ENCODE results near the gene INAFM1. TPM values are rescaled to one million over a fixed set of nuclear protein-coding genes. Genes with fewer than 3 reads are reported as not detected.

Gene INAFM1
- total RNA-seq, 1 donor from 2014 or later = 4.8 TPM

GRCh38 chr19:47270408-47270807 is 4.3 kb upstream of the INAFM1 start:
- DNase-seq (ENCODE audit: low spot score) = no peak
- peak overlapping the region; percentile 5 for H3K27ac Mint-ChIP-seq (ENCODE audit: unreplicated experiment)
- peaks cover 11% of the 10 kb centered on the region for H3K4me1 Mint-ChIP-seq (ENCODE audit: unreplicated experiment)
- H3K27me3 Mint-ChIP-seq (ENCODE audit: unreplicated experiment) = peaks cover 15% of the 10 kb centered on the region
- H3K36me3 Mint-ChIP-seq (ENCODE audit: low read depth, unreplicated experiment) = peaks cover 33% of the 10 kb centered on the region
- H3K4me3 Mint-ChIP-seq (ENCODE audit: unreplicated experiment) = peak overlapping the region; percentile 80
- no peaks in the 10 kb centered on the region for H3K9me3 Mint-ChIP-seq (ENCODE audit: unreplicated experiment)
- no peak for TF ChIP-seq CTCF (IDR thresholded peaks at IDR 0.05; ENCODE audit: unreplicated experiment)

- peaks cover 20% of the 10 kb centered on the region for H3K27me3 Mint-ChIP-seq (ENCODE audit: unreplicated experiment)
- H3K4me3 Mint-ChIP-seq (ENCODE audit: unreplicated experiment) = peak overlapping the region; percentile 88
- H3K36me3 Mint-ChIP-seq (ENCODE audit: low read depth, unreplicated experiment) = peaks cover 22% of the 10 kb centered on the region
- TF ChIP-seq CTCF (IDR thresholded peaks at IDR 0.05; ENCODE audit: unreplicated experiment) = no peak
- peaks cover 15% of the 10 kb centered on the region for H3K4me1 Mint-ChIP-seq (ENCODE audit: unreplicated experiment)
- H3K27ac Mint-ChIP-seq (ENCODE audit: unreplicated experiment) = peak overlapping the region; percentile 45
- H3K9me3 Mint-ChIP-seq (ENCODE audit: unreplicated experiment) = no peaks in the 10 kb centered on the region
- DNase-seq (ENCODE audit: low spot score) = no peak
Observed at GRCh38 chr19:47271949-47272348, 2.7 kb upstream of the INAFM1 start.

- H3K4me1 Mint-ChIP-seq (ENCODE audit: unreplicated experiment) = peaks cover 15% of the 10 kb centered on the region
Observed at GRCh38 chr19:47272448-47273312, 2.0 kb upstream of the INAFM1 start.

GRCh38 chr19:47273313-47274070 is 1.2 kb upstream of the INAFM1 start:
- peak overlapping the region; percentile 84 for H3K27ac Mint-ChIP-seq (ENCODE audit: unreplicated experiment)
- peaks cover 17% of the 10 kb centered on the region for H3K36me3 Mint-ChIP-seq (ENCODE audit: low read depth, unreplicated experiment)
- peak overlapping the region; percentile 90 for H3K4me3 Mint-ChIP-seq (ENCODE audit: unreplicated experiment)
- peaks cover 24% of the 10 kb centered on the region for H3K27me3 Mint-ChIP-seq (ENCODE audit: unreplicated experiment)
- H3K9me3 Mint-ChIP-seq (ENCODE audit: unreplicated experiment) = no peaks in the 10 kb centered on the region
- TF ChIP-seq CTCF (IDR thresholded peaks at IDR 0.05; ENCODE audit: unreplicated experiment) = no peak
- DNase-seq (ENCODE audit: low spot score) = peak; percentile 86
- H3K4me1 Mint-ChIP-seq (ENCODE audit: unreplicated experiment) = peaks cover 15% of the 10 kb centered on the region

More at GRCh38 chr19:47272448-47273312, 2.0 kb upstream of the INAFM1 start:
- TF ChIP-seq CTCF (IDR thresholded peaks at IDR 0.05; ENCODE audit: unreplicated experiment) = no peak
- Mint-ChIP-seq H3K9me3 (ENCODE audit: unreplicated experiment) (no peaks in the 10 kb centered on the region), H3K36me3 (ENCODE audit: low read depth, unreplicated experiment) (peaks cover 19% of the 10 kb centered on the region), H3K4me3 (ENCODE audit: unreplicated experiment) (peak overlapping the region; percentile 88), H3K27ac (ENCODE audit: unreplicated experiment) (peak overlapping the region; percentile 45), H3K27me3 (ENCODE audit: unreplicated experiment) (peaks cover 22% of the 10 kb centered on the region)
- DNase-seq (ENCODE audit: low spot score) = no peak
